Naive thymus-derived CD4-positive, alpha-beta T cell (primary cell): ENCODE results near the gene AGAP2. TPM values are rescaled to one million over a fixed set of nuclear protein-coding genes. Genes with fewer than 3 reads are reported as not detected.

Experiments used
- ATAC-seq: fragments of 150-1000 bp; cut with Tn5 transposase; 2 replicates; pipeline ENCODE4 v1.10.0; 2021; ENCODE audit warnings: mild to moderate bottlenecking, moderate library complexity
- CTCF ChIA-PET: fragments of 350-600 bp; sonication (Branson Sonifier 250); formaldehyde crosslinking; loops from one replicate; lab custom pipeline; 2021; ENCODE audit warnings: antibody characterized with exemption; lab: Charles Lee
- POLR2A ChIA-PET: fragments of 350-600 bp; sonication (Branson Sonifier 250); formaldehyde crosslinking; loops from one replicate; lab custom pipeline; 2021; ENCODE audit warnings: antibody characterized with exemption, inconsistent platforms; lab: Charles Lee
- DNase-seq, 9 donors: peaks; one replicate each; pipeline versions ENCODE4 v3.0.0 to v3.0.0-alpha.2; 2020 to 2022; ENCODE audit warnings: mixed read lengths in 1 of 9
- H3K27ac ChIP-seq: one replicate; pipeline ENCODE4 v1.7.0; 2013; ENCODE audit warnings: mild to moderate bottlenecking, low read depth, low read length, moderate library complexity
- H3K27me3 ChIP-seq, 2 donors: one replicate each; pipeline ENCODE4 v1.7.0; 2013; ENCODE audit warnings: low read length in 2 of 2, mild to moderate bottlenecking in 2 of 2, moderate library complexity in 2 of 2; ENCODE audit not compliant: control insufficient read depth in 2 of 2, insufficient read depth in 2 of 2
- H3K36me3 ChIP-seq, 3 experiments: 1 replicate in 2 of 3; 2 replicates in 1 of 3; pipeline ENCODE4 v1.7.0; 2013; ENCODE audit warnings: low read length in 3 of 3, mild to moderate bottlenecking in 3 of 3, moderate library complexity in 1 of 3; ENCODE audit not compliant: insufficient read depth in 3 of 3, control insufficient read depth in 2 of 3
- H3K4me1 ChIP-seq, 2 donors: one replicate each; pipeline ENCODE4 v1.7.0; 2013; ENCODE audit warnings: low read length in 2 of 2, mild to moderate bottlenecking in 2 of 2, moderate library complexity in 1 of 2; ENCODE audit not compliant: control insufficient read depth in 2 of 2, insufficient read depth in 2 of 2
- H3K4me3 ChIP-seq: 2 replicates; pipeline ENCODE4 v1.7.0; 2013; ENCODE audit warnings: mild to moderate bottlenecking, low read length
- H3K9me3 ChIP-seq, 3 experiments: 1 replicate in 2 of 3; 2 replicates in 1 of 3; pipeline ENCODE4 v1.7.0; 2013; ENCODE audit warnings: low read length in 3 of 3; ENCODE audit not compliant: control insufficient read depth in 2 of 3
- H3K27ac Mint-ChIP-seq, 9 donors: one replicate each; pipeline ENCODE4 v1.8.0; 2020 to 2022; ENCODE audit warnings: mixed read lengths in 9 of 9, mild to moderate bottlenecking in 8 of 9, moderate library complexity in 5 of 9, inconsistent platforms in 2 of 9
- H3K27me3 Mint-ChIP-seq, 5 donors: one replicate each; pipeline ENCODE4 v1.8.0; 2021 to 2022; ENCODE audit warnings: mixed read lengths in 5 of 5, mild to moderate bottlenecking in 1 of 5
- H3K36me3 Mint-ChIP-seq, 5 donors: one replicate each; pipeline ENCODE4 v1.8.0; 2020 to 2022; ENCODE audit warnings: mixed read lengths in 5 of 5, mild to moderate bottlenecking in 3 of 5, inconsistent platforms in 1 of 5
- H3K4me1 Mint-ChIP-seq, 7 donors: one replicate each; pipeline ENCODE4 v1.8.0; 2020 to 2022; ENCODE audit warnings: mixed read lengths in 7 of 7, mild to moderate bottlenecking in 3 of 7, inconsistent platforms in 1 of 7
- H3K4me3 Mint-ChIP-seq, 10 donors: one replicate each; pipeline ENCODE4 v1.8.0; 2020 to 2022; ENCODE audit warnings: mild to moderate bottlenecking in 10 of 10, mixed read lengths in 10 of 10, moderate library complexity in 6 of 10, inconsistent platforms in 2 of 10
- H3K9me3 Mint-ChIP-seq, 11 donors: one replicate each; pipeline ENCODE4 v1.8.0; 2020 to 2022; ENCODE audit warnings: mixed read lengths in 11 of 11, mild to moderate bottlenecking in 4 of 11, inconsistent platforms in 1 of 11, moderate library complexity in 1 of 11
- intact Hi-C, 2 donors: fragments of 100-400 bp; cut with micrococcal nuclease; formaldehyde crosslinking; loops; one replicate each; pipeline ENCODE4 v1.15.1; 2023
- polyA plus RNA-seq, 2 donors: library from polyadenylated mRNA; unstranded; fragments of 300-500 nt; fragmentation: Illumina TruSeq; gene quantifications; one replicate each; pipeline ENCODE4 v1.2.3, GENCODE V29; 2021
- total RNA-seq, 6 experiments: library from RNA in 5 of 6; stranded (reverse) in 5 of 6; gene quantifications; 1 replicate in 5 of 6; 2 replicates in 1 of 6; pipeline ENCODE4 v1.2.3 and lab custom pipeline; 2021 to 2026

Gene AGAP2
- 10 to 100 TPM; 33.9 to 66.7 (median 60.4) TPM for total RNA-seq
- polyA plus RNA-seq = 1 to 10 TPM; 3.0 to 6.0 TPM
- 130 reads per million, percentile 88 among the genes with 10 or more reads in this experiment for total RNA-seq (lab: John Stamatoyannopoulos, UW)

- ATAC-seq = no peak
- no peak for DNase-seq
- intact Hi-C loops = no loop called here
- Histone ChIP-seq H3K4me3 (peak within 1 kb of the TSS; percentile 73), H3K27me3 (no peaks in the 10 kb centered on the region), H3K27ac (peak within 1 kb of the TSS; percentile 91), H3K9me3 (no peaks in the 10 kb centered on the region), H3K4me1 (peaks cover 29% of the 10 kb centered on the region in 2 donors), H3K36me3 (peaks cover 13 to 55% (median 14%) of the 10 kb centered on the region in 3 experiments)
- Mint-ChIP-seq H3K9me3 (peaks cover 0 to 2% (median 0%) of the 10 kb centered on the region in 11 donors), H3K27me3 (no peaks in the 10 kb centered on the region), H3K4me3 (peak within 1 kb of the TSS; percentile 48 to 95 (median 72)), H3K36me3 (peaks cover 0 to 23% (median 15%) of the 10 kb centered on the region in 5 donors), H3K4me1 (peaks cover 23 to 58% (median 44%) of the 10 kb centered on the region in 7 donors), H3K27ac (peak within 1 kb of the TSS; percentile 76 to 97 (median 86))
- ChIA-PET CTCF (no interaction called here), POLR2A (interaction anchor here (0.7 to 0.9 kb wide), 2 partner anchors 19 to 23 kb away, joined by 3 read pairs; no protein-coding TSS in a partner anchor)
Measured at GRCh38 chr12:57738661-57739237, at the start of gene AGAP2. TSS of gene AGAP2 (minus strand) at chr12:57738742. CDS start at chr12:57738246, 496 bp downstream.

- H3K36me3 ChIP-seq = peaks cover 10 to 40% (median 17%) of the 10 kb centered on the region in 3 experiments
- H3K9me3 ChIP-seq = no peaks in the 10 kb centered on the region
- Mint-ChIP-seq H3K9me3 (peaks cover 0 to 8% (median 0%) of the 10 kb centered on the region in 11 donors), H3K27ac (peak overlapping the region in 6 of 9 donors; percentile 45 to 99 (median 58)), H3K27me3 (no peaks in the 10 kb centered on the region), H3K36me3 (peaks cover 5 to 18% (median 11%) of the 10 kb centered on the region in 5 donors), H3K4me3 (peak overlapping the region; percentile 71 to 100 (median 82)), H3K4me1 (peaks cover 21 to 61% (median 47%) of the 10 kb centered on the region in 7 donors)
- intact Hi-C loops = loop anchor here in 1 of 2 donors (2.0 kb wide), 1 partner anchor 63 kb away; the partner anchor contains the start of gene CTDSP2
- no peak overlapping the region for H3K4me3 ChIP-seq
- no peak for ATAC-seq
- no peak overlapping the region for H3K27ac ChIP-seq
- CTCF ChIA-PET = interaction anchor here (0.6 to 1.7 kb wide), 7 partner anchors 11 to 121 kb away, joined by 3 to 7 read pairs (median 3); no protein-coding TSS in a partner anchor
- no peaks in the 10 kb centered on the region for H3K27me3 ChIP-seq
- H3K4me1 ChIP-seq = peaks cover 36 to 40% of the 10 kb centered on the region in 2 donors
- POLR2A ChIA-PET = interaction anchor here (0.7 to 2.2 kb wide), 4 partner anchors 9 to 114 kb away, joined by 3 to 8 read pairs (median 4); partner anchors contain the start of genes EEF1AKMT3 and METTL1
- no peak for DNase-seq
Measured at GRCh38 chr12:57783861-57784260, 45.3 kb upstream of the AGAP2 start.

- peaks cover 10 to 36% (median 17%) of the 10 kb centered on the region in 3 experiments for H3K36me3 ChIP-seq
- Mint-ChIP-seq H3K9me3 (peaks cover 0 to 8% (median 0%) of the 10 kb centered on the region in 11 donors), H3K4me3 (peak overlapping the region; percentile 96 to 100 (median 99)), H3K27me3 (no peaks in the 10 kb centered on the region), H3K4me1 (peaks cover 21 to 64% (median 47%) of the 10 kb centered on the region in 7 donors), H3K36me3 (peaks cover 5 to 15% (median 11%) of the 10 kb centered on the region in 5 donors), H3K27ac (peak overlapping the region in 8 of 9 donors; percentile 95 to 100 (median 99))
- H3K9me3 ChIP-seq = no peaks in the 10 kb centered on the region
- peak overlapping the region; percentile 97 for H3K4me3 ChIP-seq
- no peak for ATAC-seq
- CTCF ChIA-PET = interaction anchor here (0.7 to 2.8 kb wide), 11 partner anchors 10 to 125 kb away, joined by 3 to 10 read pairs (median 3); partner anchors contain the start of genes EEF1AKMT3 and METTL1
- H3K27me3 ChIP-seq = no peaks in the 10 kb centered on the region
- intact Hi-C loops = loop anchor here in 1 of 2 donors (2.0 kb wide), 1 partner anchor 63 kb away; the partner anchor contains the start of gene CTDSP2
- POLR2A ChIA-PET = interaction anchor here (0.9 to 2.6 kb wide), 8 partner anchors 11 to 114 kb away, joined by 3 to 8 read pairs (median 7); partner anchors contain the start of genes EEF1AKMT3 and METTL1
- H3K4me1 ChIP-seq = peaks cover 36 to 40% of the 10 kb centered on the region in 2 donors
- no peak for DNase-seq
- H3K27ac ChIP-seq = peak overlapping the region; percentile 85
Measured at GRCh38 chr12:57783466-57783801, 44.9 kb upstream of the AGAP2 start.

- CTCF ChIA-PET = interaction anchor here (0.6 to 2.8 kb wide), 13 partner anchors 10 to 1429 kb away, joined by 3 to 10 read pairs (median 3); partner anchors contain the start of genes EEF1AKMT3 and METTL1
- peaks cover 5 to 15% (median 11%) of the 10 kb centered on the region in 5 donors for H3K36me3 Mint-ChIP-seq
- intact Hi-C loops = loop anchor here (1.0 to 2.0 kb wide), 7 partner anchors 11 to 122 kb away; partner anchors contain the start of genes CDK4 (in 2 of the 2), EEF1AKMT3 (in 2 of the 2), METTL1 (in 2 of the 2) and CTDSP2 (in 1 of the 2)
- peak within 1 kb of the TSS; percentile 95 to 100 (median 99) for H3K27ac Mint-ChIP-seq
- H3K36me3 ChIP-seq = peaks cover 10 to 31% (median 17%) of the 10 kb centered on the region in 3 experiments
- H3K27ac ChIP-seq = peak within 1 kb of the TSS; percentile 85
- peak within 1 kb of the TSS; percentile 97 for H3K4me3 ChIP-seq
- peaks cover 36 to 40% of the 10 kb centered on the region in 2 donors for H3K4me1 ChIP-seq
- H3K4me1 Mint-ChIP-seq = peaks cover 23 to 65% (median 48%) of the 10 kb centered on the region in 7 donors
- H3K4me3 Mint-ChIP-seq = peak within 1 kb of the TSS; percentile 96 to 100 (median 99)
- H3K9me3 ChIP-seq = no peaks in the 10 kb centered on the region
- POLR2A ChIA-PET = interaction anchor here (0.6 to 2.6 kb wide), 10 partner anchors 11 to 159 kb away, joined by 3 to 8 read pairs (median 7); partner anchors contain the start of genes ATP23, EEF1AKMT3 and METTL1
- ATAC-seq (peak; percentile 99), DNase-seq (peak; percentile 90 to 97 (median 95))
- no peaks in the 10 kb centered on the region for H3K27me3 Mint-ChIP-seq
- no peaks in the 10 kb centered on the region for H3K27me3 ChIP-seq
- H3K9me3 Mint-ChIP-seq = peaks cover 0 to 8% (median 0%) of the 10 kb centered on the region in 11 donors
Measured at GRCh38 chr12:57782608-57783465, 44.3 kb upstream of the AGAP2 start, which contains the start of gene TSFM. TSS of gene TSFM (plus strand) at chr12:57782787. CDS start at chr12:57782802, 15 bp downstream.

GRCh38 chr12:57782243-57782607, 43.7 kb upstream of the AGAP2 start:
- H3K4me3 Mint-ChIP-seq = peak overlapping the region; percentile 96 to 100 (median 99)
- Histone ChIP-seq H3K4me3 (peak overlapping the region; percentile 97), H3K27me3 (no peaks in the 10 kb centered on the region), H3K9me3 (no peaks in the 10 kb centered on the region), H3K36me3 (peaks cover 7 to 25% (median 17%) of the 10 kb centered on the region in 3 experiments), H3K4me1 (peaks cover 36 to 40% of the 10 kb centered on the region in 2 donors), H3K27ac (peak overlapping the region; percentile 52)
- ChIA-PET CTCF (interaction anchor here (0.7 to 2.8 kb wide), 13 partner anchors 10 to 196 kb away, joined by 3 to 10 read pairs (median 4); partner anchors contain the start of genes EEF1AKMT3 and METTL1), POLR2A (interaction anchor here (1.0 to 2.6 kb wide), 6 partner anchors 18 to 115 kb away, joined by 4 to 8 read pairs (median 7); no protein-coding TSS in a partner anchor)
- ATAC-seq = no peak
- H3K4me1 Mint-ChIP-seq = peaks cover 23 to 64% (median 48%) of the 10 kb centered on the region in 7 donors
- H3K27ac Mint-ChIP-seq = peak overlapping the region; percentile 95 to 100 (median 99)
- H3K27me3 Mint-ChIP-seq = no peaks in the 10 kb centered on the region
- DNase-seq = no peak
- peaks cover 0 to 8% (median 0%) of the 10 kb centered on the region in 11 donors for H3K9me3 Mint-ChIP-seq
- peaks cover 3 to 15% (median 10%) of the 10 kb centered on the region in 5 donors for H3K36me3 Mint-ChIP-seq
- intact Hi-C loops = loop anchor here (1.0 to 2.0 kb wide), 7 partner anchors 10 to 123 kb away; partner anchors contain the start of genes CDK4 (in 2 of the 2), EEF1AKMT3 (in 2 of the 2), METTL1 (in 2 of the 2) and CTDSP2 (in 1 of the 2)
